Cortex of kidney (tissue), 1 donor: Measurements from ENCODE around the gene PCYT2.

ENCODE experiments used
- DNase-seq: peaks from one replicate; lab custom pipeline; 2025; lab: John Stamatoyannopoulos, UW

Gene PCYT2

DNA sequence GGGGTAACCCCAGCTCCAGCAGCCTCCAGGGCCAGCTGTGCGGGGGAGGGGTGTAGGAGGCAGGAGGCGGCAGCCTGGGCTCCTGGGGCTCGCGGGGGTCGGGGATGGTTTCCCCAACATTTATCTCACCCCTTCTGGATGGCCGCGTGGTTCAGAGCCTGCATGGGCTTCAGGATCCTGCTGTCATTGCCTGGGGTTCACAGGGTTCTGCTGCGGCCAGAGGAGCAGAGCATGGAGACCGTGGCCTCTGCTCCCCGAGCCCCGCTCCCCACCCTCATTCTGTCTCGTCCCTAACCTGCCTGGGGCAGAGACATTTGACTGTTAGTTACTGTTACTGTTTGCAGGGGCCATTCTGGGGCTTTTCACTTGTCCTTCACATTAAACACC lies 31.0 kb upstream of the PCYT2 start:
- no peak for DNase-seq

DNA sequence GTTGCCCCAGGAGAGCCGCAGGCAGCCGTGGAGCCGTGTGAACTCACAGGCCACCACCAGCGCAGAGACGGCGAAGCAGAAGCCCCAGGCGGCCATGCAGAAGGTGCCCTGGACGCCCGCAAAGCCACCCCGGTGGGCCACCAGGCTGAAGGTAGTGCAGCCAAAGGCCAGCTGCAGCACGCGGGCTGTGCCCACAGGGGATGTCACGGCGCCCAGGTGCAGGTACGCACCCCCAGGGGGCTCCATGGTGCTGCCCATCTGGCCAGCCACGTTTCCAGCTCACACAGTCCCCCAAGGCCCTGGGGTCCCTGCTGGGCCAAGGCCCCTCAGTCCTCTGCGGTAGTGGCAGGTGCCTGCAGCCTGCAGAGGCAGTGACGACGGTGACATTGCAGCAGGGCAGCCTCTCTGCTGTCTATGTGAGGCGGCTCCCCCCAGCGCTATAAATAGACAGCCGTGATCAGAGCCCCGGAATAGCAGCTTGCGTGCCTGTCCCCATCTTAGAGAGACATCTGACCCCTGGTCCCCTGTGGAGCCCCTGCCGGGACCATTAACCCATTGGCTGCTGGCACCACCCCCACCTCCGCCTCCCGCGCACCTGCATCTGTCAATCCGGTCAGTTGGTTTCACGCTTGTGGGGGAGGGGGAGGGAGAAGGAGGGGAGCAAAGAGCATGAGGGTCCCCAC lies 30.4 kb upstream of the PCYT2 start:
- no peak for DNase-seq

- DNase-seq = no peak
These were observed 29.6 kb upstream of the PCYT2 start for GRCh38 chr17:81940538-81941483.

- no peak for DNase-seq
These were observed 28.7 kb upstream of the PCYT2 start for GRCh38 chr17:81939881-81940385.

GRCh38 chr17:81939218-81939617 lies 28.0 kb upstream of the PCYT2 start:
- DNase-seq = no peak

GRCh38 chr17:81935709-81936084 lies 24.5 kb upstream of the PCYT2 start:
- no peak for DNase-seq

- DNase-seq = no peak
These were observed 23.9 kb upstream of the PCYT2 start for GRCh38 chr17:81934850-81935708.

DNA sequence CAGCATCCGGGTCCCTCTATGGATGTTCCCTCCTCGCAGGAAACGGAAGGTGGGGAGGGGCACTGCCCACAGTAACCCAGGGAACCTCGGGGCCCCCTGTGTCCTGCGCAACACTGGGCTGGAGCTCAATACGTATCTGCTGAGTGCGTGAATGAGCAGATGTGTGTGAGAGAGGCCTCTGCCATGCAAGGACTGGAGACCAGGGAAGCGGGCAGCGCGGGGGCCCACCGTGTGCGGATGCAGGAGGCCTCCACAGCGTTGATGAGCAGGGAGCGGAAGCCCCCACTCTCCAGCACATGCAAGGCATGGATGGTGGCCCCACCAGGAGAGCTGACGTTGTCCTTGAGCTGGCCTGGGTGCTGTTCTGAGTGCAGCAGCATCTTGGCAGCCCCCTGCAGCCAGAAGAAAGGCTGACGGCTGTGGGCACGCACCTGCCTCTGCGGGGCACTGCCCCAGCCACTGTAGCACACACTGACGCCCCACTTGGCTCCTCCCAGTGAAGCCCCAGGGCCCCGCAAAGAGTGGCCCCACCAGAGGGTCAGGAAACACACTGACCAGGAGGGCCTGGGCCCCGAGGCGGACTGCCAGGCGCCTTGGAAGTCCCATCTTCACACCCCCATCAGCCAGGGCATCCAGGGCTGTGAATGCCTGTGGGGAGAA lies 23.0 kb upstream of the PCYT2 start:
- DNase-seq = no peak

DNA sequence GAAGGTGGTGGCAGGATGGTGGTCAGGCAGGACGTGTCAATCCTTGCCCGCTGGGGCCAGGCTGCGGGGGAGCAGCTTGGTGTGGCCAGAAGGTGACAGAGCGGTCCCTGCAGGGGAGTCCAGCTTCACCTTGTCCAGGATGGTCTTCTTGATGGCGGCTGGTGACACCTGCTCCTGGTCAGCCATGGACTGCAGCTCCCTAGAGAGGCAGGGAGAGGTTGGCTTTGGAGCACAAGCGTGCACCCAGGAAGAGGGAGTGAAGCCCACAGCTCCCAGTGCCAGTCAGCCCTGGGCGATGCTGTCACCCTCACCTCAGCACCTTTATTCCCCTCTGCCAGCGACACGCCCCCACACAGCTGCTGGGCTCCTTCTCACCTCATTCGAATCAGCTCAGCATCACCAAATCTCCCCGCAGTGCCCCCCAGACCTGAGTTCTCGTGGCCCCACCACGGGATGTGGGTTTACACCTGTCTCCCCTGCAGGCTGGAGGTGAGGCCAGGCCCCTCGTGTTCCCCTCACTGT lies 22.0 kb upstream of the PCYT2 start:
- no peak for DNase-seq

GRCh38 chr17:81932333-81932983 lies 21.3 kb upstream of the PCYT2 start:
- DNase-seq = no peak

- no peak for DNase-seq
These were observed 20.5 kb upstream of the PCYT2 start for GRCh38 chr17:81931557-81932332.

DNA sequence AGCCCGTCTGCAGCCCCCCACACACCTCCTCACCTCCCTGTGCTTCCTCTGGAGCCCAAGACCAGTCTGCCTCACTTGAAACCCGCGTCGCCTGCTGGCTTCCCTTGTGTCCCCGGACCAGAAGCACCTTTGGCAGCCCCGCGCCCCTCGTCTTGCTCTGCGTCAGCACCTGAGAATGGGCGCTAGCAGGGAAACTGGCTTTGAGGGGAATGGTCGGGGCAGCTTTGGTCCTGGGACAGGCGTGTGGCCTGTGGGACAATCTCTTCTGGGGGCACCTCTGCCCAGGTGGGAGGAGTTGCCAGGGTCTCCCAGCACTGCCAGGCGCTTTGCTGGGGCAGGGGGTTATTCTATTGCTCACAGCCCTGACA lies 20.0 kb upstream of the PCYT2 start:
- no peak for DNase-seq

DNA sequence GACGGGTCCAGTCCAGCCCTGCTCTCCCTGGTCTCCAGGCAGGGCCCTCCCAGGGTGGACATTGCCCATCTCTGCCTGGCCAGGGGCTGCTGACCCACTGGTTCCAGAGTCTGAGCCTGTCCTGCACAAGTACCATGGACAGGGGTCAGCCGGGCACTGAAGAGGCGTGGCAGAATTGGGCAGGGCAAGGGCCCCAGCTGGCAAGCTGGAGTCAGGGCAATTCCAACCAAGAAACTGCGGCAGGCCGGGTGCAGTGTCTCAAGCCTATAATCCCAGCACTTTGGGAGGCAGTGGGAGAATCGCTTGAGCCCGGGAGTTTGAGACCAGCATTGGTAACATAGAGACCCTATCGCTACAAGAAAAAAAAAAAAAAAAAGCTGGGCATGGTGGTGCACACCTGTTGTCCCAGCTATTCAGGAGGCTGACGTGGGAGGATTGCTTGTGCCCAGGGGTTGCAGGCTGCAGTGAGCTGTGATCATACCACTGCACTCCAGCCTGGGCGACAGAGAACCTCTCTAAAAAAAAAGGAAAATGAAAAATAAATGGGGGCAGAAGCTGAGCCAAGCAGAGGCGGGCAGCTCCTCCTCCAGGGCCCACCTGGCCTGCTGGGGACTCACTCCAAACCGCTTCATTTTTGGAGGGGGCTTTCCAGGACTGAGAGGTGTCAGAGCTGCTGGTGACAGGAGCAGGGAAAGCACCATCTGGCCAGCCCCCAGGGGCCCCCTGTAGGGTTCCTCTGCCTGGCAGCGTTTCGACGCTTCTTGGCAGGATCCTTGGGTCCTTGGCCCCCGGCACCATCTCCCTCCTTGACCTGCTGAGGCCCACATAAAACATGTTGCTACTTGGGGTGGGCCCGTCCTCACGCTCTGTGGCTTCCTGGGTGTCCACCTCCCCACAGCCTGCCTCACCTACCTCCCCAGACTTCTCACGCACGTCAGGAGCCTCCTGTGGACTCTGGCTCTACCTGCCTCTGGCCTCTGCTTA lies 19.2 kb upstream of the PCYT2 start:
- no peak for DNase-seq

- DNase-seq = no peak
These were observed 18.3 kb upstream of the PCYT2 start for GRCh38 chr17:81929253-81930141.

DNA sequence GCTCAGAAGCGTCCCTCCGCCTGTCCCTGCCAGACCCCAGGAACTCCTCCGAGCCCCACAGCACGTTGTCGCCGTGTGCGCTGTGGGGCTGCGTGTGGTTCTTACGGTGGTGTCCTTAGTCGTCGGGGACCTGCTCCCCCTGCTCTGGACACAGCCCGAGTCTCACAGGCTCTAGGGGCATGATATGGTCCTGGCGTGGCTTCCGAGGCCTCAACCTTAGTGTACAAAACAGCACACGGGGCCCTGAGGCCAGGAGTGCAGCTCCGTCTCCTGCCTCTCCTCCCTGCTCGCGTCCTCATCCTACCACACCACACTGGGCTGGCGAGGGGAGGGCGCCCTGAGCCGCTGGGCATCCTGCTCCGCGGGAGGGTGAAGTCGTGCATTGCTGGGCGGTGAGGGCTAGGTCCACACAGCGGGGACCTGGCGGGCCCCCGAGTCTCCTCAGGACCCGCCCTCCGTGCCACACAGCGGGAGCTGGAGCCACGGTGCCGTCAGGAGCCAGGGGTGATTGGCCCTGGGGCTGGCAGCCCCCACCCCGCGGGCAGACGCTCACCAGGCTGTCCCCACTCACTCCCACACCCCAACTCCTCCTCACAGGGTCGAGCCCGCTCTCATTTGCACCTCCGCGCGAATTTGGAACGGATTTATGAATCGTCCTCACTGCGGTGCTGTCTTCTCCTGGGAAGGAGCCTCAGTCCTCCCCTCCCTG lies 17.5 kb upstream of the PCYT2 start:
- DNase-seq = no peak

DNA sequence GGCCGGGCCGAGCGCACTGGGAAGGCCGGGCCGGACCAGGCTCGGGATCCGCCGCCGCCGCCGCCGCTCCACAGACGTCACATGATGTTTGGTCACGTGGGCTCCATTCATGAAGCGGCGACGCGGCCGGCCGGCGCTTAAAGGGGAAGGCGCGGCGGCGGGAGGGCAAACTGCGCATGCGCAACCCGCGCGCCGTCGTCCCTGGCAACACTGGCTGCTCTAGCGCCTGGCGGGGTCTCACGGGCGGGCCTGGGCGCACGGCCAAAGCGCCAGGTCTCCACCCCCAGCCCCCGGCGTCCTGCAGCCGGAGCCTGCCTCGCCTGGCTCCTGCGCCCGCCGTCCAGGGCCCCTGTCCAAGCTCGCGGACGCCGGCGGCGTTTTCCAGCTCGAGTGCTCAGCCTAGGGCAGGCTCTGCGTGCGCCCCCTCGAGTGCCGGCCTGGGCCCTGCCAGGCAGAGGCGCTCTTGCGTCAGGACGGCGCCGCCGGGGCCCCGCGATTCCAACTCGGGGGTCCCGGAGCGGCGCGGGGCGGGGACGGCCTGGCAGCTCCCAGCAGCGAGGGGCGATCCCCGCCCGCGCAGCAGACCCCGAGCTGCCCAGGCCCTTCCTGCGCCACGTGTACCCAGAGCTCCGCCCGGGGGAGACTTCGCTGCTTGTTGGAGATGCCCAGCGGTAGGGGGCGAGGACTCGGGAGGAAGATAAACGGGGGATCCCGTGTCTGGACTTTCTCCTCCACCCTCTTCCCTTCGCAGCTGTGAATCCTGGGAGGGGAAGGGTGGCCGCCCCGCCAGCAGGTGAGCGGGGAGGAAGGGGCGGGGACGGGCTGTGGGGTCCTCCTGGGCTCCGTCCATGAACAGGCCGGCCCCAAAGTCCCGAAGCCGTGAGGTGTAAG lies 16.7 kb upstream of the PCYT2 start, which contains the start of gene MAFG:
Gene MAFG, minus strand, starts transcription at position 83 of the 891 bp plus-strand sequence. CDS start 4,550 bp downstream, outside the sequence.
- DNase-seq = no peak
